ENCODE results near the gene REELD1. TPM values are rescaled to one million over a fixed set of nuclear protein-coding genes. Genes with fewer than 3 reads are reported as not detected.

Gene REELD1
- polyA plus RNA-seq, 4 donors: 0.23 to 0.49 (median 0.35) TPM

DNA sequence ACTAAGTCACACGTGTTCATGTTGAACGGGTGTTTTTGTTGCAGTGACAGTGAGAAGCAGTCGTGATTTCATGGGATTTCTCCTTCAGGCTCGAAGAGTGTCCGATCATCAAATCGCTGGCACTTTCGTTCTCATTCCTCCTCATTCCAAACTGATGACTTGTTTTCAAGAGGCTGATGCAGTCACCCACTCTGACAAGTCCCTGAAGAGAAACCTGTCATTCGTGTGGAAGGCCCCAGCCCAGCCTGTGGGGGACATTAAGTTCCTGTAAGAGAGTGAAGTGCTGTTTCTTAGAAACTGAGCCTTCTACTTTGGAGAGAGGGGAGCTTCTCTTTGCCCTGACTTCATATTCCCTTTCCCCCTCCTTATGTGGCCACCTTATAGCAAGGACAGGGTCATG is 8.0 kb downstream of the REELD1 start:
- no peak for DNase-seq (ENCODE audit: low read depth in 4 of 4, low spot score in 3 of 4)

DNA sequence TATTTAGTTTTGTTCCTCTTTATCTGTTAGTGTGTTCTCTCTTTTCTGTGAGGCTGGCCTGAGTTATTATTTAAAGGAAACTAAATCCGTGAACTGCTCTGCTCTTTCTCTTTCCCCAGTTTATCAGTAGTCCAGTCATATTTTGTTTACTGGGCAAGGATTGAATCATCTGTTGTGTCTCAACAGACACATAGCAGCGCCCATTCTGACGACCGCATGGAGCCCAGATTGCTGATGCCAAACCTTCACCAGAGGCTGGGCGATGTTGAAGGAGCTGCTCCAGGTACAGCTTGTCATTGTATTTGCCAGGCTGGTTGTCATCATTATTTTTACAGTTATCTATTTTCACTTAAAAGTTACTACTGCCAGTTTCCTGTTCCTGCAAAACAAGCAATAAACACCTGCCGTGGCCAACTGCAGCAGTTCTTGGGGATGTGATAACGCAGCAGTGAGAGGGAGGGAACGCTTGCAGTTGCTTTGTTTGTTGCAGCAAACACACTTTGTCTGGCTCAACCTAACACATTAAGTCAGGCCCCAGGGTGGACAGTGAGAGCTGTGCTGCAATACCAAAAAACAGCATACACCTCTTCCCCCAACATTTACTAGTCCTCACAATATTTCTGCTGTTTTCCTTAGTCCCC is 10.1 kb downstream of the REELD1 start:
- no peak for DNase-seq (ENCODE audit: low read depth in 4 of 4, low spot score in 3 of 4)

DNA sequence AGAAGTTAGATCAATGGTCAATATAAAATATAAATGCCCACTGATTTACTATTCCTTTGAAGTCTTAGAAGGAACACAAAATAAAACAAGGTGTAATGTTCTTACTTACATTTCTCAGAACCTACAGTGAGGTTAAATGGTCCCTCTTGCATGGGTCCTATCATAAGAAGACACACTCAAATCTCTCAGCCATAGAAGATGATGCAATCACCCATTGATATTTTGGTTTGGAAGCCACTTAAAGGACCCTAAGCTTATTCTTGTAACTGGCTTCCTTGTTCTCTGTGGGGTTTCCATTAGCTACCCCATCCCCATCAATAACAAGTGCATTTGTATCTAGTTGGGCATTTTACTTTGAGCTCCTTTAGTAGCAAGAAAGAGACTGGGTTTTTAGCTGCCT is 15.1 kb downstream of the REELD1 start:
- DNase-seq (ENCODE audit: low read depth in 4 of 4, low spot score in 3 of 4): no peak

DNA sequence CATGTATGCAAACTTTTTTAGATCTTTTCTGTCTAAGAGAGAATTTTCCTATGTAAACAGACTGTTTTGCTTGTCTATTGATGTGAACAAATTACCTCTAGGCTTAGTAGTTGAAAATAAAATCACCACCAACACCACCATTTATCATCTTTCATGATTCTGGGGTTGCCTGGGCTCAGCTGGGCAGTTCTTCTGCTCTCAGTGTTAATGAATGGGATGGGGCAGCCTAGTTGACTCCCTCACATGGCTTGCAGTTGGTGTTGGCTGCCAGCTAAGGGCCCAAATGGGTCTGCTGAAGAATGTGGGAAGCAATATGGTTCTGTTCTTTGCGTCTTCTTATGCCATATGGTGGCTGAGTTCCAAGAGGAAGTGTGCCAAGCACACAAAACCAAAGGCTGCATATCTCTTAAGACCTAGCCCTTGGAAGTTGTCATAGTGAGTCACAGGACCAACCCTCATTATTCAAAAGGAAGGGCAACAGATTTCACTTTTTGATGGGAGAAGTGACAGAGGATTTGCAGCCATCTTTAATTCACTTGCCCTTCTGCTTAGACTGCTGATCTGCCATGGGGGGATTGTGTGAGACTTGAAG is 17.9 kb downstream of the REELD1 start:
- no peak for DNase-seq (ENCODE audit: low read depth in 4 of 4, low spot score in 3 of 4)

DNA sequence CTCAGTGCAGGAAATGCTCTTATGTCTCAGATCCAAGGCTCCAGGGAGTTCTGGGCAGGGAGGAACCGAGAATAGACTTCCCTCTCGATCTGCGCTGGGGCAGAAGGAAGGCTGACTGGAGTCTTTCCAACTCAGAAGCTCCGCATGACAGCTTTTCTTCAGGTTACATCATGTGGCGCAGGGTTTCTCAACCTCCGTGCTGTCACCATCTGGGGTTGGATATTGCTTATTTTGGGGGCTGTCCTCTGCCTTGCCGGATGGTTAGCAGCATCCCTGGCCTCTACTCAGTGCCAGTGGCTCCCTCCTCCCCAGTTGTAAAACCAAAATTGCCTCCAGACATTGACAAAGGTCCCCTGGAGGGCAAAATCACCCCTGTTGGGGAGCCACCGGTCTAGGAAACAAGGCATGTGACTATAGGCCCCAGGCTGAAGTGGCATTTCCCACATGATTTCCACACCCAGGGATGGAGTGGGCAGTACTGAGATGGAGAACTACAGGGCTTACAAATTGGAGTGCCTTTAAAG is 21.4 kb downstream of the REELD1 start:
- DNase-seq (ENCODE audit: low read depth in 4 of 4, low spot score in 3 of 4): no peak

DNA sequence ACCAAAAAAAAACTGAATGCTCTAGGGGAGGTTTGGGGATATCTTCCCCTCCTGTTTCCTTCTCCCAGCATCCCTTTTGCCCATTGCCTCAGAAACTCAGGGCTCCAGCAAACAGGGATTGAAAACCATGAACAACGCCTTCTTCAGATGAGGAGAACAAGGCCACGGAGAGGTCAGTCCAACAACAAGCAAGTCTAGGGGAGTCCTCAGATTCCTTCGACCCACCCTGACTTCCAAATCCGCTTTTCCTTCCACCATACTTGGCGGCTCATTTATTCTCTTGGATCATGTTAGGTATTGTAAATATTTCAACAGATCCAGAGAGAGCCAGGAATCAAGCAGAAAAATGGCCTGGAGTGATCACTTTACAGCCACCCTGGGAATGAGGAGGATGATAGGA is 21.9 kb downstream of the REELD1 start:
- DNase-seq (ENCODE audit: low read depth in 4 of 4, low spot score in 3 of 4): no peak

DNA sequence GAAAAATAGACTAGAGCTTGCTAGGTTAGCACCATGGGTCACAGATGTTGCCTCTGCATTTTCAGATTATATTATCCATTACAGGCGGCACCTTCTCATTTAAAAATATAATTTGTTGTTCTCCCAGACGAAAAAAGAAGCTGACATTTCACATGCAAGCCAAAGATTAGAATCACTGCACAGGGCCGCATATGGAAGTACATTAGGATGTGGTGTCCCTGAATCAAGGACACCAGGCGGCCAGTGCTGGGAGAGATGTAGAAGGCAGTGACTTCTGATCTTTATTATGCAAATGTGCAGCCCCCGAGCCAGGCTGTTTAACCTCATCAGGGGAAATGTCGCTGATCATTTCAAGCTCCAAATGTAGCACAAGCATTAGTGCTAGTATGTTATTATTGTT is 22.8 kb downstream of the REELD1 start:
- DNase-seq (ENCODE audit: low read depth in 4 of 4, low spot score in 3 of 4): no peak

DNA sequence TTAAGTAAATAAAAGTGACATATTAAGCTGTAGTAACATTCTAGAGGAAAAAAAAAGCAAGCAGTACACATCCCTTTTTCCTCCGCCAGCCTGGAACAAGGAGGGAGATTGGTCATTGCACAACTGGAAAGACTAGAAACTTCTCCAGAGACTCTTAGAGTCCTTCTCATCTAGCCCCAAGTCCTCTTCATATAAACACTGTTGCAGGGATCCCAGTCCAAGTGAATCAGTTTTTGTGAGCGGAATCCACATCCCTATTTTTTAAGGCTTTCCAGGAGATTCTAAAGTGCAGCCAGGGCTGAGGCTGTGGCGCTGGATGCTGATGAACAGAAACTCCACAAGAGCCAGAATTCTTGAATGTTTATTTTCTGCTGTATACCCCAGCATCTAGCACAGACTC is 23.8 kb downstream of the REELD1 start:
- no peak for DNase-seq (ENCODE audit: low read depth in 4 of 4, low spot score in 3 of 4)

DNA sequence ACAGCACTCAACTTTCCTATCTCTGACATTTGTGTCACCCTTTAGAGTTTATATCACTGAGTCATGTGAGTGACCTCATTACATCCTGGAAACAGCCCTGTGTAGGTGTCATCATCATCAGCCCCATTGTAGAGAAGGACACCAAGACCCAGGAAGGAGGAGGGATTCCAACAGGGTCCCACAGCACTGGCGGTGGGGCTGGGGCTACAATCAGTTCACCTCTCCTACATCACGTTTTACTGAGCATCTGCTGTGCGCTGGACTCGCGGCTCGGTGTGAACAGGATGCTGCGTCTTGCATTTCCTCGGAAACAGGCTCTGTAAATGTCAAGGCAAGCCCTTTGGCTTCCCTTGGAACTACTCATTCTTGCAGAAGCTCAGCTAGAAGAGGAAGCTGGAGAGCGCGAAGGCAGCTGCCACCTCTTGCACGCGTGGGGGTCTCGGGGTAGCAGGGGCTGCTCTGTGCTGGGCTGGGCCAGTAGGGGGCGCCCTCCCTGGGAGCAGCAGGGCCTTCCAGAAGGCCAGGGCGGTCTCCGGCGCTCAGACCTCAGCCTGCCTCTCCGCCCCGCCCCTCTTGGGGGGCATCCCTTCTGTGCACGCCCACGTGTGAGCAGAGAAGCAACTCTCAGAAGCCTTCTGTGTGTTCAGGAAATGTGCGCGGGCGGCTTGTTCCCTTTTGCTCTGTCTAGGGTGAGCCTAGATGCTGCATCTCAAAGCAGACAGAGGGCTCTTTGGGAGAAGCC is 29.0 kb downstream of the REELD1 start:
- no peak for DNase-seq (ENCODE audit: low read depth in 4 of 4, low spot score in 3 of 4)

DNA sequence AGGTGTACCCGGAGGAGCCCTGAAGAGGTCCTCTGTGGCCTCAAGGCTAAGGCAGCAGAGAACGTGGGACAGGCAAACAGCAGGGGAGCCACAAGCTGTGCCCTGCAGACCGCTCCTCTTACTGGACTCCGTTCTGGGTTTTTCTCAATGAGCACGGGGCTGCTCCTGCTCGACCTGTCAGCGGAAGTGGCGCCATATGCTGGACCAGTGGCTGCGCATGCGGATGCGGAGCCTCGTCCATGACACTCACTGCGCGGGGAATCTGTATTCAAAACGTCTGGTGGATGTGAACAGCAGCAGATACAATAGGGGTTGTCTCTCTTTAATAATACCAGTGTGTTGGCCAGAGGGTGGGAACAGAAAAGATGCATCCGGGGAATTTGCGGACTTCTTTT is 29.5 kb downstream of the REELD1 start:
- no peak for DNase-seq (ENCODE audit: low read depth in 4 of 4, low spot score in 3 of 4)

DNA sequence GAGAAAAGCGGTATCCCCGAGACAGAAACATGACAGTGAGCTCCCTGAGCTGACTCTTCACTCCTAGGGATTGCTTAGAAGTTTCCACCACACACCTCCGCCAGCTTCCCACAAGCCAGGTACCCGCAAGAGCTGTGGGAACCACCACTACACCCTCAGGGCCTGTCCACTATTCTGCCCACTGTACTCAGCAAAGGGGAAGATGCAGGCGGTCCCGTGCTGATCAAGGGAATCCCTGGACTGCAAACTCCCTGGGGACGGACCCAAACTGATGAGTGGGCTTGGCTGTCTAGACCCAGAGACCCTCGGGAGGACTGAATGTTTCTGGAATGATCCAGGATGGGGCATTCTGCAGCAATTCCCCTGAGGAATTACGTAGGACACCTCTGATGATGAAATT is 30.2 kb downstream of the REELD1 start:
- DNase-seq (ENCODE audit: low read depth in 4 of 4, low spot score in 3 of 4): no peak

DNA sequence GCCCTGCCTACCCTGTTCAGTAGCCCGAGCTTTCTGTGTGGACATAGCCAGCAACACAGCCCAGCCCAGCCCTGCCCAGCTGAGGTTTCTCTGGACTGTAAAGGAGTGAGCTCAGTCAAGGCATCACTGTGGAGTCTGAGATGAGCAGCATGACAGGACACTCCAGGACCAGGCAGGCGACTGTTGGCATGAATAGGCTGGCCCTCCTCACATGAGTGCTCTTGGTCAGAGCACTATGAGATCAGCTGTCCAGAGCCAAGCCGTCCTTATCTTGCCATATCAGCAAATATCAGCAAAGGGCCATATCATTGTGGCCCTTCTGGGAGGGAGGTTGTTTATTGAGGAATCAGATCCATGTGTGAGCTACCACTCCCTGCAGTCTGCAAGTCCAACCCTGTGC is 30.9 kb downstream of the REELD1 start:
- DNase-seq (ENCODE audit: low read depth in 4 of 4, low spot score in 3 of 4): no peak

DNA sequence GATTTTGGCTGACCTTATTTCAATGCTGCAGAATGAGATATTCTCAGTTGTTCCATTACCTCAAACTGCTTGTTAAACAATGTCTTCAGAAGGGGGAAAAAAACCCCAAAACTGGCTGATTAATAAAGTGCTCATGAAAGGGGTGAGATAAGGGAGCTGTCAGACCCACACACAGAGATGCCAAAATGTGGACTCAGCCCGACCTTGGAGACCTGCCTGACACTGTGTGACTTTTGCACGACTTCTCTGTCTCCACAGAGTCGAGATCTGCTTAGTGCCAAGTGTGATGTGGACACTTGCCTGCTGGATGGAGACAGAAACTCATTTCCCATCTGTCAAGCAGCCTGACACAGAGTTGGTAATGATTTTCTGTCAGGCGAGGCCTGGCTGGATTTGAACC is 31.5 kb downstream of the REELD1 start:
- DNase-seq (ENCODE audit: low read depth in 4 of 4, low spot score in 3 of 4): no peak

DNA sequence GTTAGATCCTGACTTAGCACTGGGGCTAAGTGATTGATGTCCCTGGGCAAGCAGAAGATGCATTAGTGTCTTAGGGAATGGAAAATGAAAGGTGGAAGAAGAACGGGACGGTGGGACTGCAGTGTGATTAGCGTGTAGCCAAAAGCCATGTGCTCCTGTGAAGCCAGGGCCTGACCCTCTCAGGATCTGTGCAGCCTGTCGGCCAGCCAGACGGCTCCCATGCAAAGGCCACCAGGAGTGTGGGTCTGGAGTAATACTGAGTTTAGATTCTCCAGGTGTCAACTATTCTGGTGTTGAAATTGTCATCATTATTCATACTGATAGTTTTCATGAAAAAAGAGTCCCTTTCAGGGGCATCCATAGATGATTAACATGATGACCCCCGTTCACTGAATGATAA is 32.0 kb downstream of the REELD1 start:
- DNase-seq (ENCODE audit: low read depth in 4 of 4, low spot score in 3 of 4): no peak

DNA sequence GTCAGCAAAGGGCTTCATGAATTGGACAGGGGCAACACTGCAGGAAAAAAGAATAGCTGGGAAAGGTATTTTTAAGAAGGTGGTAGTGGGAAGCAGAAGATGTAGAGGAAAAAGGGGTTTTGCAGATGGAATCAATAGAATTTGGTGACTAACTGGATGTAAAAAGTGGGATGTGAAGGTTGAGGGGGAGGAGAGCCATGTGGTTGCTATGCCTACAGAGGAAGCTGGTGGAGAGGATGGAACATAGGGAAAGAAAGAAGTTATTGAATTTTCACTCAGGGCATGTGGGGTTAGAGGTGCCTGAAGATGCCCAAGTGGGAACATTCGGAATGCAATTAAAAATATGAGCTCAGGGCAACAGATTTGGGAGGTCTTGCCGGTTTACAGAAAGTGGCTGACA is 33.0 kb downstream of the REELD1 start:
- DNase-seq (ENCODE audit: low read depth in 4 of 4, low spot score in 3 of 4): no peak

DNA sequence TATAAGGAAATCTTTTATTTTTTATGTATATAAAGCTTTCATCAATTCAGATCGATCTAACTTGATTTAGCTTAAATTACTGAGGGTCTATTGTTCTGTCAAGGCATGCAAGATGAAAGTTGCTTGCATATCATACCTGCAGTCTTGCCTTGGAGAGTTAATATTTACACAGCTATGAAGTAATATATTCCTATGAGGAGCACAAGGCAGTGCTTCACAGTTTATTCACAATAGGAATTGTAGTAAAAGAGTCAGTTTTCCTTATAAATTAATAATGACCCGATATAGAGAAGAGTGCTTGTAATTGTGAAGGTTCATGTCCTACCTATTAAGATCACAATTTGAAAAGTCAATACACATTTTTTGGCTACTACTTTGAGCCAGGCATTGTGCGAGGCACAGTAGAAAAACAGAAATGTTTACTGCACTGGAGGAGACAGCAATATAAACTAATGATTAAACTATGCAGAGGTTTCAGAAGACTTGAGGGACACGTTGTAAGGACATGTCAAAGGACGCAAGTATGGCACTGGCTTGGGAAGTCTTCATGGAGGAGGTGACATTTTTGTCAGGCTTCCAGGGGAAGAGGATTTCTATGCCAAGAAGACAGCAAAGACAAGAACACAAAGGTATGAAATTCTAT is 38.8 kb downstream of the REELD1 start:
- DNase-seq (ENCODE audit: low read depth in 4 of 4, low spot score in 3 of 4): no peak

DNA sequence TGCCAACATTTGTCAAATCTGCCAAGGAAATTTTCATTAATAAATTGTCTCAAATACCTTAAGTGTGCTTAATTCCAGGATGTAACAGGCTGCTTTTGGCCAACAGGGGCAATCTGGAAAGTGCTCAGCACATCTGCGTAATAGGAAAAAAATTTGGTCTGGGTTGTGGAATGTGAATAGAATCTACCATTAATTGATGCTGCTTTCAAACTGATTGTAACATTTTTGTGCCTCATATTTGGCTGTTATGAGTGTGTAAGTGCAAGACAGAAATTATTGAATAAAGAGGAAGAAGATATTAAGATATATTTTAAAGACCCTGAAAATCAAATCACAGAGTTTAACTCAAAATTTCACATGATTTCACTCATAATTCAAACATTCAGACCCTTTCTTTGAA is 41.1 kb downstream of the REELD1 start:
- no peak for DNase-seq (ENCODE audit: low read depth in 4 of 4, low spot score in 3 of 4)

DNA sequence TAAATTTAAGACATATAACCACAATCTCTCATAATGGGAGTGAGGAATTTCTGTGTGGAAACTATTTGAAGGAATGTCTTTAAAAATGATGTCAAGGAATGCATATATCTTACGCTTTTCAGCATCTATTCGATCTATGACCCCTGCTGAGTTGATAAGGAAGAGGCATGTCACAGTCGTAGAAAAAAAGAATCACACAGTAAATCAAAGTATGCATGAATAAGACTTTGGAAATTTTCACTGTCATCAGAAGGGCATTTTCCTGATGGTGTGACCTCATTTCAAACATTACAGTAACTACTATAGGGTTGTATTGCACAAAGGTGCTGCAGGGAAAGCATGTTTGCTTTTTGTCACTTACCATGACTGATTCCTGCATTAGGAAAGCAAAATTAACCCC is 41.5 kb downstream of the REELD1 start:
- no peak for DNase-seq (ENCODE audit: low read depth in 4 of 4, low spot score in 3 of 4)

DNA sequence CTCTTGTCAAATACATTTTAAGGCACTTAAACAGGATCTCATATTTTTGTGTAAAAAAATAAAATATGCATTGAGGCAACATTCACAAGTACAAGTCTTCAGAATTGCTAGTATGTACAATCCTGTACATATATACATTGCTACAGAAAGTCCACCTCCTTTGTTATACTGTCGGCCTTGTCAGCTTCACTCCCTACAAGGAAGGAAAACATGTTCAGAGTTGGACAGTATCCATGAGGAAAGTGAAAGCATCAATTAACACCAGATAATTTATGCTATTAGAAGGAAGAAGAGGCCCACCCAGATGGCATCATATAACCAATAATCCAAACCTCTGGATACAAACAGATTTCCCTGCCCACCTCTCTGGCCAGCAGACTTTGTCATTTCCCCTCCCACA is 42.0 kb downstream of the REELD1 start:
- DNase-seq (ENCODE audit: low read depth in 4 of 4, low spot score in 3 of 4): no peak

DNA sequence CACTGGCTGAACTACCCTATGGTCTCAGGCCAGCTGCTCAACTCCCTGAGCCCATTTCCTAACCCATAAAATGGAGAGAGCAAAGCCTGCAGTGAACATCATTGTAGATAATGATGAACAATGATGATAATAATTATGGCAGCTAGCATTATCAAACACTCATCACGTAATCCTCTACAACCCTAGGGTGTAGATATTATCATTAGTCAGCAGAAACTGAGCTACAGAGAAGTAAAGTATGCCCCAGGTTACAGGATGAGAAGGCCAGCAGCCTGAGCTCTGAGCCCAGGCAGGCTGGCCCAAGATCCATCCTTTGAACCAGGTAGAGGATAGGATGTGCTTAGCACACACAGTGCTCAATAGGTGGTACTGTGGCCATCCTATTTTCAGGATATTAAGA is 43.2 kb downstream of the REELD1 start:
- DNase-seq (ENCODE audit: low read depth in 4 of 4, low spot score in 3 of 4): no peak

DNA sequence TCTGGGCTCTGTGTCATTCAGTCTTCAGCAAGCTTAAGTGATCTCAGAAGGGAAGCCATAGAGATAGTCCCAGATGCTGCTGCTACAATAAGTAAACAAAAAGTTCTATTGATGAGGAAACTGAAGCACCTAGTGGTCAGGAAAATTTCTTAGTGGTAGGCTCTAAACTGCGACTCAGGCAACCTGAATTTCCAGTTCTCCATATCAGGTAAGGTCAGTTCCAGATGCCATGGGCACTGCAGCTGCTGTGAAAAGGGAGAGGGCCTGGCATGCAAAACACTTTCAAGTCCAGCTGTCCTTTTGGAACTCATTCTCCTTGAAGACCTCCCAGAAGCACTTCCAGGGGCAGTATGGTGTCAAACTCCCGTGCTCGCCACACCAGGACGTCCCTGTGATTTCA is 46.2 kb downstream of the REELD1 start:
- no peak for DNase-seq (ENCODE audit: low read depth in 4 of 4, low spot score in 3 of 4)

DNA sequence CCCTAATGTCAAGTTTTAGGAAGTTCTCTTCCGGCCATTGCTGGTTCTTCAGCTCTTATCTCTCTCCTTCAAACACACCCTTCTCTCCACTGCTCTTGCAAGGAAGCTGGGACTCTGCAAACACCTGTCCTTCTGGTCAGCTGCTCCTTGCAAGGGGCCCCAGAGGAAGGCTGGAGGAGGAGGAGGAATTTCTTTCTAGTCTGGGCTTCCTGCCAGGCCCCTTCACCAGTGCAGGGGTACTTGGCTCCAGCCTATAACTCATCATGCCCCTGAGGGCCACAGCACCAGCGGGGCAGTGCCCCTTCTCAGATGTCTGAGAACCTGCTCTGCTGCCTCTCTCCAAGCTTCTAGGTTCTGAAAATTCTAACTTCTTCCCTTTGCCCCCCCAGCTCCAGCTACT is 46.7 kb downstream of the REELD1 start:
- DNase-seq (ENCODE audit: low read depth in 4 of 4, low spot score in 3 of 4): no peak

Measured in left renal pelvis (tissue), 4 donors.